Muscle of leg (tissue), 11 donors: Measurements from ENCODE around the gene ABR. TPM values are rescaled to one million over a fixed set of nuclear protein-coding genes. Genes with fewer than 3 reads are reported as not detected.
"Not testable (repeated sequence)": the region's sequence is repeated elsewhere in the genome, so short reads cannot be mapped to it uniquely, and the experiment has no call there.

Experiments used
- DNase-seq: peaks from one replicate; pipeline ENCODE4 v3.0.0; 2013
- H3K27ac ChIP-seq: one replicate; pipeline ENCODE4 v1.5.1; 2013; ENCODE audit warnings: mild to moderate bottlenecking, low read length, control low read depth
- H3K27me3 ChIP-seq: one replicate; pipeline ENCODE4 v1.6.1; 2013; ENCODE audit warnings: low read length; ENCODE audit not compliant: control insufficient read depth, insufficient read depth
- H3K36me3 ChIP-seq: one replicate; pipeline ENCODE4 v1.6.1; 2013; ENCODE audit warnings: low read length; ENCODE audit not compliant: control insufficient read depth, insufficient read depth
- H3K4me1 ChIP-seq: one replicate; pipeline ENCODE4 v1.6.1; 2013; ENCODE audit warnings: low read length; ENCODE audit not compliant: control insufficient read depth, insufficient read depth
- H3K4me3 ChIP-seq: one replicate; pipeline ENCODE4 v1.5.1; 2013; ENCODE audit warnings: low read length, control low read depth
- H3K9me3 ChIP-seq: replicated peaks from 2 replicates; pipeline ENCODE4 v1.6.1; 2013; ENCODE audit warnings: low read depth, low read length; ENCODE audit not compliant: control insufficient read depth
- WGBS: methylation state at CpG from one replicate; pipeline ENCODE4 v1.1.5; 2013; ENCODE audit warnings: missing lambda C conversion rate; ENCODE audit not compliant: insufficient coverage; 5-methylcytosine and 5-hydroxymethylcytosine counted together
- polyA plus RNA-seq, 8 donors: library from polyadenylated mRNA; unstranded; fragments of 120-200 nt; gene quantifications; one replicate each; pipeline versions ENCODE4 v1.2.1 to v1.2.3, GENCODE V29; 2013; ENCODE audit warnings: inconsistent platforms in 1 of 8, low replicate concordance in 1 of 8; ENCODE audit not compliant: insufficient read length in 8 of 8, insufficient read depth in 1 of 8
- total RNA-seq: library from RNA; stranded (reverse); fragments of 120-200 nt; gene quantifications from one replicate; pipeline ENCODE4 v1.2.4, GENCODE V29; 2013

ABR gene
- total and polyA plus RNA-seq, 9 donors, result 21.4 to 58.3 (median 40.1) TPM

- 80% methylated on average over 19 of the region's 22 CpGs for WGBS
- no peak for DNase-seq
- peaks cover 22% of the 10 kb centered on the region for H3K4me1 ChIP-seq
- no peak overlapping the region for H3K27ac ChIP-seq
- peaks cover 40% of the 10 kb centered on the region for H3K36me3 ChIP-seq
- no peaks in the 10 kb centered on the region for H3K27me3 ChIP-seq
- no peak overlapping the region for H3K4me3 ChIP-seq
- H3K9me3 ChIP-seq, result no peaks in the 10 kb centered on the region
Observed at GRCh38 chr17:1050246-1050995, 129.4 kb downstream of the ABR start.

- Histone ChIP-seq H3K36me3 (peaks cover 33% of the 10 kb centered on the region), H3K27ac (no peak overlapping the region), H3K9me3 (no peaks in the 10 kb centered on the region), H3K4me1 (peaks cover 22% of the 10 kb centered on the region), H3K4me3 (no peak overlapping the region), H3K27me3 (no peaks in the 10 kb centered on the region)
- WGBS, result 89% methylated on average over 27 of the region's 28 CpGs
- DNase-seq, result no peak
Observed at GRCh38 chr17:1049446-1050225, 130.1 kb downstream of the ABR start.

GRCh38 chr17:1048516-1049115 lies 131.2 kb downstream of the ABR start:
- not testable (repeated sequence) for DNase-seq, H3K4me3 ChIP-seq, H3K27me3 ChIP-seq, H3K27ac ChIP-seq, H3K9me3 ChIP-seq
- peaks cover 30% of the 10 kb centered on the region for H3K4me1 ChIP-seq
- peaks cover 25% of the 10 kb centered on the region for H3K36me3 ChIP-seq
- WGBS, result 92% methylated on average over 26 of the region's 49 CpGs

GRCh38 chr17:1047879-1048470 lies 131.8 kb downstream of the ABR start:
- DNase-seq, result no peak
- Histone ChIP-seq H3K9me3 (no peaks in the 10 kb centered on the region), H3K27ac (peak overlapping the region; percentile 57), H3K36me3 (peaks cover 23% of the 10 kb centered on the region), H3K27me3 (no peaks in the 10 kb centered on the region), H3K4me1 (peaks cover 37% of the 10 kb centered on the region), H3K4me3 (no peak overlapping the region)
- 82% methylated on average over 15 of the region's 20 CpGs for WGBS

- Histone ChIP-seq H3K4me1 (peaks cover 39% of the 10 kb centered on the region), H3K27ac (peak overlapping the region; percentile 57), H3K4me3 (no peak overlapping the region), H3K9me3 (no peaks in the 10 kb centered on the region), H3K36me3 (peaks cover 29% of the 10 kb centered on the region), H3K27me3 (no peaks in the 10 kb centered on the region)
- no peak for DNase-seq
- 79% methylated on average over 19 of the region's 21 CpGs for WGBS
Observed at GRCh38 chr17:1047177-1047878, 132.5 kb downstream of the ABR start.

GRCh38 chr17:1045456-1045855 lies 134.3 kb downstream of the ABR start:
- no peaks in the 10 kb centered on the region for H3K9me3 ChIP-seq
- H3K27ac ChIP-seq, result no peak overlapping the region
- DNase-seq, result no peak
- no peaks in the 10 kb centered on the region for H3K27me3 ChIP-seq
- peaks cover 45% of the 10 kb centered on the region for H3K4me1 ChIP-seq
- peaks cover 35% of the 10 kb centered on the region for H3K36me3 ChIP-seq
- WGBS, result 61% methylated on average over 9 of the region's 9 CpGs
- no peak overlapping the region for H3K4me3 ChIP-seq

- peaks cover 54% of the 10 kb centered on the region for H3K4me1 ChIP-seq
- WGBS, result 85% methylated on average over 4 of the region's 13 CpGs
- H3K27me3 ChIP-seq, DNase-seq, H3K4me3 ChIP-seq, H3K9me3 ChIP-seq: not testable (repeated sequence)
- peak overlapping the region; percentile 42 for H3K27ac ChIP-seq
- H3K36me3 ChIP-seq, result peaks cover 26% of the 10 kb centered on the region
Observed at GRCh38 chr17:1044387-1045009, 135.3 kb downstream of the ABR start.

GRCh38 chr17:1043601-1044251 lies 136.1 kb downstream of the ABR start:
- DNase-seq, result peak; percentile 69
- no peak overlapping the region for H3K4me3 ChIP-seq
- 24% methylated on average over 19 of the region's 21 CpGs for WGBS
- H3K4me1 ChIP-seq, result peaks cover 62% of the 10 kb centered on the region
- peak overlapping the region; percentile 42 for H3K27ac ChIP-seq
- peaks cover 22% of the 10 kb centered on the region for H3K36me3 ChIP-seq
- H3K9me3 ChIP-seq, result no peaks in the 10 kb centered on the region
- H3K27me3 ChIP-seq, result no peaks in the 10 kb centered on the region

- Histone ChIP-seq H3K27ac (peak overlapping the region; percentile 13), H3K4me1 (peaks cover 65% of the 10 kb centered on the region)
- 92% methylated on average over 14 of the region's 19 CpGs for WGBS
Observed at GRCh38 chr17:1042486-1042885, 137.3 kb downstream of the ABR start.

More at GRCh38 chr17:1042486-1042885, 137.3 kb downstream of the ABR start:
- no peak overlapping the region for H3K4me3 ChIP-seq
- no peaks in the 10 kb centered on the region for H3K27me3 ChIP-seq
- no peaks in the 10 kb centered on the region for H3K9me3 ChIP-seq
- no peak for DNase-seq
- peaks cover 13% of the 10 kb centered on the region for H3K36me3 ChIP-seq
